T-helper 9 cell (primary cell): ENCODE measurements around the gene FAF1.

Experiments
- DNase-seq: peaks from one replicate; pipeline ENCODE4 v3.0.0-alpha.2; 2020

Gene FAF1

GRCh38 chr1:50611675-50612074 is 348.4 kb downstream of the FAF1 start:
- no peak for DNase-seq

GRCh38 chr1:50610563-50610962 is 349.5 kb downstream of the FAF1 start:
- DNase-seq = no peak

GRCh38 chr1:50609508-50609907 is 350.6 kb downstream of the FAF1 start:
- no peak for DNase-seq

GRCh38 chr1:50605186-50605875 is 354.7 kb downstream of the FAF1 start:
- DNase-seq = no peak

GRCh38 chr1:50604580-50604979 is 355.5 kb downstream of the FAF1 start:
- no peak for DNase-seq

- DNase-seq = no peak
These were observed 356.5 kb downstream of the FAF1 start for GRCh38 chr1:50603274-50604271.

- no peak for DNase-seq
These were observed 360.5 kb downstream of the FAF1 start for GRCh38 chr1:50599546-50599945.

GRCh38 chr1:50595874-50596273 is 364.2 kb downstream of the FAF1 start:
- no peak for DNase-seq

GRCh38 chr1:50593515-50593914 is 366.6 kb downstream of the FAF1 start:
- no peak for DNase-seq

GRCh38 chr1:50591598-50591997 is 368.5 kb downstream of the FAF1 start:
- no peak for DNase-seq

- DNase-seq = no peak
These were observed 377.7 kb downstream of the FAF1 start for GRCh38 chr1:50582346-50582745.

GRCh38 chr1:50570066-50570468 is 390.0 kb downstream of the FAF1 start:
- no peak for DNase-seq

- no peak for DNase-seq
These were observed 391.3 kb downstream of the FAF1 start for GRCh38 chr1:50568782-50569181.

GRCh38 chr1:50566405-50566804 is 393.7 kb downstream of the FAF1 start:
- no peak for DNase-seq

GRCh38 chr1:50564417-50564816 is 395.6 kb downstream of the FAF1 start:
- DNase-seq = no peak

GRCh38 chr1:50562106-50562505 is 398.0 kb downstream of the FAF1 start:
- no peak for DNase-seq

GRCh38 chr1:50559421-50559820 is 400.6 kb downstream of the FAF1 start:
- no peak for DNase-seq

- DNase-seq = no peak
These were observed 406.1 kb downstream of the FAF1 start for GRCh38 chr1:50553921-50554320.

GRCh38 chr1:50548243-50548642 is 411.8 kb downstream of the FAF1 start:
- DNase-seq = no peak

GRCh38 chr1:50542362-50542761 is 417.7 kb downstream of the FAF1 start:
- DNase-seq = no peak

GRCh38 chr1:50538476-50538875 is 421.6 kb downstream of the FAF1 start:
- DNase-seq = no peak

- DNase-seq = no peak
These were observed 428.5 kb downstream of the FAF1 start for GRCh38 chr1:50531601-50532000.

- no peak for DNase-seq
These were observed 429.0 kb downstream of the FAF1 start for GRCh38 chr1:50531027-50531426.

GRCh38 chr1:50529510-50529909 is 430.6 kb downstream of the FAF1 start:
- no peak for DNase-seq
